Peyer's patch (tissue), 4 donors: Measurements from ENCODE around the gene SPG7. TPM values are rescaled to one million over a fixed set of nuclear protein-coding genes. Genes with fewer than 3 reads are reported as not detected.

Experiments
- DNase-seq, 3 donors: peaks; one replicate each; pipeline ENCODE4 v3.0.0-alpha.2; 2017 to 2019
- H3K27ac ChIP-seq, 4 donors: fragments of 200-600 bp; sonication (generic); one replicate each; pipeline ENCODE4 v1.5.1; 2016 to 2019
- H3K27me3 ChIP-seq, 2 donors: fragments of 200-600 bp; sonication (generic); one replicate each; pipeline ENCODE4 v1.5.1; 2019
- H3K36me3 ChIP-seq, 3 donors: fragments of 200-600 bp; sonication (generic); one replicate each; pipeline ENCODE4 v1.5.1; 2016 to 2019
- H3K4me1 ChIP-seq, 4 donors: fragments of 200-600 bp; sonication (generic); one replicate each; pipeline ENCODE4 v1.5.1; 2016 to 2019
- H3K4me3 ChIP-seq, 4 donors: fragments of 200-600 bp; sonication (generic); 1 replicate in 3 of 4; 2 replicates in 1 of 4; pipeline ENCODE4 v1.5.1; 2016 to 2019; ENCODE audit warnings: mild to moderate bottlenecking in 1 of 4
- H3K9me3 ChIP-seq, 4 donors: fragments of 200-600 bp; sonication (generic); one replicate each; pipeline ENCODE4 v1.5.1; 2016 to 2019; ENCODE audit warnings: mild to moderate bottlenecking in 1 of 4
- POLR2A ChIP-seq, 2 donors: fragments of 450-650 bp; IDR thresholded peaks; one replicate each; pipeline ENCODE4 v1.5.1; 2017; ENCODE audit warnings: antibody characterized with exemption in 2 of 2, mild to moderate bottlenecking in 2 of 2, moderate library complexity in 2 of 2
- total RNA-seq, 4 donors: library from RNA; depleted of rRNA; stranded (reverse); fragments of >200 nt; gene quantifications; one replicate each; pipeline ENCODE4 v1.1.0, GENCODE V29; 2016
- TF ChIP-seq, protein P1 (sequence below), 6 experiments: fragments of 450-650 bp in 4 of 6; fragments of 200-600 bp in 2 of 6; sonication (generic) in 1 of 6; IDR thresholded peaks; one replicate each; pipeline ENCODE4 v1.5.1; 2017 to 2019; ENCODE audit warnings: antibody characterized with exemption in 6 of 6, mild to moderate bottlenecking in 3 of 6, moderate library complexity in 1 of 6

SPG7 gene
- total RNA-seq, 4 donors from 2014 or later: 242 to 461 (median 378) TPM

DNA sequence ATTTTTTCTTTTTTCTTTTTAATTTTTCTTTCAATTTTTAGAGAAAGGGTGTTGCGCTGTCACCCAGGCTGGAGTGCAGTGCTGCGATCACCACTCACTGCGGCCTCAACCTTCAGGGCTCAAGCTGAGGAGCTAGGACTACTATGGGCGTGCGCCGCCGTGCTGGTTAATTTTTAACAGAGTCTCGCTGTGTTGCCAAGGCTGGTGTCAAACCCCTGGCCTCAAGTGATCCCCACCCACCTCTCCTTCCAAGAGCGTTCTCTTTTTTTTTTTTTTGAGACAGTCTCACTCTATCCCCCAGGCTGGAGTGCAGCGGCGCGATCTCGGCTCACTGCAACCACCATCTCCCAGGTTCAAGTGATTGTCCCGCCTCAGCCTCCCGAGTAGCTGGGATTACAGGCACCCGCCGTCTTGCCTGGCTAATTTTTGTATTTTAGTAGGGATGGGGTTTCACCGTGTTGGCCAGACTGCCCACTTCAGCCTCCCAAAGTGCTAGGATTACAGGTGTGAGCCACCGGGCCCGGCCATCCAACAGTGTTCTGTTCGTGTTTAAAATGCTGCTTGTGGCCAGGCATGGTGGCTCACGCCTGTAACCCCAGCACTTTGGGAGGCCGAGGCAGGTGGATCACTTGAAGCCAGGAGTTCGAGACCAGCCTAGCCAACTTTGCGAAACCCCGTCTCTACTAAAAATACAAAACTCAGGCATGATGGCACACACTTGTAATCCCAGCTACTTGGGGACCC lies 37.8 kb downstream of the SPG7 start:
- TF ChIP-seq POLR2A (IDR thresholded peaks at IDR 0.05): peak in 1 of 2 donors; percentile 19
- TF ChIP-seq, protein P1, sequence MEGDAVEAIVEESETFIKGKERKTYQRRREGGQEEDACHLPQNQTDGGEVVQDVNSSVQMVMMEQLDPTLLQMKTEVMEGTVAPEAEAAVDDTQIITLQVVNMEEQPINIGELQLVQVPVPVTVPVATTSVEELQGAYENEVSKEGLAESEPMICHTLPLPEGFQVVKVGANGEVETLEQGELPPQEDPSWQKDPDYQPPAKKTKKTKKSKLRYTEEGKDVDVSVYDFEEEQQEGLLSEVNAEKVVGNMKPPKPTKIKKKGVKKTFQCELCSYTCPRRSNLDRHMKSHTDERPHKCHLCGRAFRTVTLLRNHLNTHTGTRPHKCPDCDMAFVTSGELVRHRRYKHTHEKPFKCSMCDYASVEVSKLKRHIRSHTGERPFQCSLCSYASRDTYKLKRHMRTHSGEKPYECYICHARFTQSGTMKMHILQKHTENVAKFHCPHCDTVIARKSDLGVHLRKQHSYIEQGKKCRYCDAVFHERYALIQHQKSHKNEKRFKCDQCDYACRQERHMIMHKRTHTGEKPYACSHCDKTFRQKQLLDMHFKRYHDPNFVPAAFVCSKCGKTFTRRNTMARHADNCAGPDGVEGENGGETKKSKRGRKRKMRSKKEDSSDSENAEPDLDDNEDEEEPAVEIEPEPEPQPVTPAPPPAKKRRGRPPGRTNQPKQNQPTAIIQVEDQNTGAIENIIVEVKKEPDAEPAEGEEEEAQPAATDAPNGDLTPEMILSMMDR (IDR thresholded peaks at IDR 0.05): no peak
- Histone ChIP-seq H3K27me3 (no peaks in the 10 kb centered on the region), H3K4me1 (peaks cover 0 to 19% (median 0%) of the 10 kb centered on the region in 4 donors), H3K36me3 (peaks cover 0 to 79% (median 0%) of the 10 kb centered on the region in 3 donors), H3K27ac (peak overlapping the region in 1 of 4 donors; percentile 9), H3K4me3 (no peak overlapping the region), H3K9me3 (no peaks in the 10 kb centered on the region)
- peak in 2 of 3 donors; percentile 82 to 85 for DNase-seq

DNA sequence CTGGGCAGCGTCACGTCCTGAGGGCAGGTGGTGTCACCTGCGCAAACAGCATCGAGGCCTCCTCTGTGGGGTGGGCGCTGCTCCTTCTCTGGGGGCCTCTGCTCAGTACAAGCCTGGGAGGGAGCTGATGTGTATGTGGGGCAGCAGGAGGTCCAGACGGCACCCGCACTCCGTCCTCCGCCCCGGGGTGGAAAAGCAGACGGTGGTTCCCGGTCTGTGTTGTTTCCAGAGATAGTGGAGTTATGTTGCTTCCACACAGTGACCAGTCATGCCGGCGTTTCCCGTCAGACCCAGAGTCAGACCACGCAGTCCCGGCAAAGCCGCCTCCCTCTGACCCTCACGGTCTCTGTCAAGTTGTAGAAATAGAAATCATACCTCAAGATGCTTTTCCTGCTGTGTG lies 38.6 kb downstream of the SPG7 start:
- H3K27me3 ChIP-seq: no peaks in the 10 kb centered on the region
- H3K27ac ChIP-seq: no peak overlapping the region
- TF ChIP-seq, protein P1 (IDR thresholded peaks at IDR 0.05): no peak
- no peak for TF ChIP-seq POLR2A (IDR thresholded peaks at IDR 0.05)
- H3K4me1 ChIP-seq: peaks cover 0 to 19% (median 0%) of the 10 kb centered on the region in 4 donors
- H3K36me3 ChIP-seq: peaks cover 0 to 80% (median 0%) of the 10 kb centered on the region in 3 donors
- DNase-seq: no peak
- H3K9me3 ChIP-seq: no peaks in the 10 kb centered on the region
- H3K4me3 ChIP-seq: no peak overlapping the region

DNA sequence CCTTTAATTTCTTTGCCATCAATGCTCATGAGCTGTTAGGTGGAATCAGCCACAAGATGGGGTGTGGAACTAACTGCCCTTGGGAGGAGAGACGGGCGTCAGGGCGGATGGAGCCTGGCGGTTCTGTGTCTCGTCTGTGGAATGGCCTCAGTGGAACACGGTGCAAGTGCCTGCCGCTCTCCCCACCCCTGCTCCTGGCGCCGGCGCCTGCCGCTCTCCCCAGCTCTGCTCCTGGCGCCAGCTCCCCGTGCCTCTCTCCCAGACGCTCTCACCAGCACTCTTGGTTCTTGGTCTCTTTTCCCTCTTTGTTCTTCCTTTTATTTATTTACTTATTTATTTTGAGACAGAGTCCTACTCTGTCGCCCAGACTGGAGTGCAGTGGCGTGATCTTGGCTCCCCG lies 39.1 kb downstream of the SPG7 start:
- Histone ChIP-seq H3K9me3 (no peaks in the 10 kb centered on the region), H3K27me3 (no peaks in the 10 kb centered on the region), H3K27ac (no peak overlapping the region), H3K36me3 (peaks cover 0 to 80% (median 0%) of the 10 kb centered on the region in 3 donors), H3K4me1 (peaks cover 0 to 19% (median 0%) of the 10 kb centered on the region in 4 donors), H3K4me3 (no peak overlapping the region)
- TF ChIP-seq POLR2A (IDR thresholded peaks at IDR 0.05): no peak
- TF ChIP-seq, protein P1 (IDR thresholded peaks at IDR 0.05): no peak
- no peak for DNase-seq

DNA sequence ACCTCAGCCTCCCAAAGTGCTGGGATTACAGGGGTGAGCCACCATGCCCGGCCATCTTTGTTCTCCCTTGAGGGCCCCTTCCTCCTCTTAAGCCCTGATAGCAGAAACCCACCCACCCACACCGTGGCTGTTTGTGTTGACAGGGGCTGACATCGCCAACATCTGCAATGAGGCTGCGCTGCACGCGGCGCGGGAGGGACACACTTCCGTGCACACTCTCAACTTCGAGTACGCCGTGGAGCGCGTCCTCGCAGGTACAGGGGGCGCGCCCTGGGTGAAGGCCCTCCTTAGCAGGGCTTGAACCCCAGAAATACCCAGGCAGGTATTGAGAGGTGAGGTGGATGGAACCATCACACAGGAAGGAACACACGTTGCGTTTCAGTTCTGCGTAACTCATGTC lies 39.7 kb downstream of the SPG7 start:
- no peaks in the 10 kb centered on the region for H3K27me3 ChIP-seq
- no peak for DNase-seq
- TF ChIP-seq, protein P1 (IDR thresholded peaks at IDR 0.05): no peak
- no peak for TF ChIP-seq POLR2A (IDR thresholded peaks at IDR 0.05)
- H3K4me3 ChIP-seq: no peak overlapping the region
- H3K27ac ChIP-seq: no peak overlapping the region
- H3K9me3 ChIP-seq: no peaks in the 10 kb centered on the region
- H3K36me3 ChIP-seq: peaks cover 0 to 83% (median 0%) of the 10 kb centered on the region in 3 donors
- peaks cover 0 to 19% (median 0%) of the 10 kb centered on the region in 4 donors for H3K4me1 ChIP-seq

DNA sequence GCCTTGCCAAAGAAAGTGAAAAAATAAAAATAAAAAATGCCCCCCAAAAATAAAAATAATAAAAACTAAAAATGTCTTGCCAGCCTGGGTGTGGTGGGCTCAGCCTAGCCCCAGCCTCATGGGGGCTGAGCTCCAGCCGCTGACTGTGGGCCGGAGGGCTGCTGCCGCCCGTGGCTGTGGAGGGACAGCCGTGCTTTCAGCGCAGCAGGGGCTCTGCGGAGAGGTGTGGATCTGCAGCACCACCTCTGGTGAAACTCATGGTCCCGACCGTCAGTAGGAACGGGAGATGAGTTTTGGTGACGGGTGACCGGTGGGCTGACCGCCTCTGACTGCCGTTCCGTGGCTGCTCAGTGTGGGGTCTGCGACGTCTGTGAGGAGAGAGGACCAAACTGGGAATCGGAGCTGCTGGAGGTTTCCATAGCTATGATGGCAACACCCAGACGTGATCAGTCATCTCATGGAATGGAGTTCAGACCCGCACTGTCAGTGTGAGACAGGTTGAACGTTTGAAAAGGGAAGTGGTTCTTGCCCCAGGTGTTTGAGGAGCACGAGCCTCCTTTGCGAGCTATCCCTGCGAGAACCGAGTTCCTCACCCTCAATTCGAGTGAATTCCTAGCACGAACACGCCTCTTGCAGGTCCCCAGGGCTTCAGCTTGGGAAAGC lies 40.3 kb downstream of the SPG7 start:
- DNase-seq: no peak
- peaks cover 0 to 90% (median 0%) of the 10 kb centered on the region in 3 donors for H3K36me3 ChIP-seq

More for the DNA sequence above, 40.3 kb downstream of the SPG7 start:
- Histone ChIP-seq H3K27me3 (no peaks in the 10 kb centered on the region), H3K4me3 (no peak overlapping the region), H3K4me1 (peaks cover 0 to 19% (median 0%) of the 10 kb centered on the region in 4 donors), H3K27ac (peak overlapping the region in 1 of 4 donors; percentile 44), H3K9me3 (no peaks in the 10 kb centered on the region)
- no peak for TF ChIP-seq POLR2A (IDR thresholded peaks at IDR 0.05)
- TF ChIP-seq, protein P1 (IDR thresholded peaks at IDR 0.05): no peak
